NK-92 treated with Interleukin-12 subunit alpha and Interleukin-12 subunit beta, amount 100 ng/mL, for 24 hours (cell line): ENCODE results near the gene GATA2.

ENCODE experiments used
- DNase-seq: peaks from one replicate; lab custom pipeline; 2025; lab: John Stamatoyannopoulos, UW

Gene GATA2

DNA sequence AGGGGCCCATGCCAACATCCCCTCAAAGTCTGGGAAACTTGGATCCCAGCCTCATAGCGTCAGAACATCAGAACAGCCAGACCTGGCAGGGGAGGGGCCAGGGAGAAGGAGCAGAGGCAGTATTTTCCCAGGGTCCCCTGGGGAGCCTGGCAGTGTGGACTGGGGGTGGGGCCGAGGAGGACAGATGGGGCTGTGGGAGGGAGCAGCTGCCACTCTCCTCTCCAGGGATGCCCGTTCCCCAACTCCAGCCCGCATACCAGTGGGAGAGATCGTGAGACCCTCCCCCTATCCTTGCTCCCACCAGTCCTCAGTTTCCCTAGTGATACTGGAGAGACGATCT, 19.9 kb downstream of the GATA2 start:
- DNase-seq: no peak

DNA sequence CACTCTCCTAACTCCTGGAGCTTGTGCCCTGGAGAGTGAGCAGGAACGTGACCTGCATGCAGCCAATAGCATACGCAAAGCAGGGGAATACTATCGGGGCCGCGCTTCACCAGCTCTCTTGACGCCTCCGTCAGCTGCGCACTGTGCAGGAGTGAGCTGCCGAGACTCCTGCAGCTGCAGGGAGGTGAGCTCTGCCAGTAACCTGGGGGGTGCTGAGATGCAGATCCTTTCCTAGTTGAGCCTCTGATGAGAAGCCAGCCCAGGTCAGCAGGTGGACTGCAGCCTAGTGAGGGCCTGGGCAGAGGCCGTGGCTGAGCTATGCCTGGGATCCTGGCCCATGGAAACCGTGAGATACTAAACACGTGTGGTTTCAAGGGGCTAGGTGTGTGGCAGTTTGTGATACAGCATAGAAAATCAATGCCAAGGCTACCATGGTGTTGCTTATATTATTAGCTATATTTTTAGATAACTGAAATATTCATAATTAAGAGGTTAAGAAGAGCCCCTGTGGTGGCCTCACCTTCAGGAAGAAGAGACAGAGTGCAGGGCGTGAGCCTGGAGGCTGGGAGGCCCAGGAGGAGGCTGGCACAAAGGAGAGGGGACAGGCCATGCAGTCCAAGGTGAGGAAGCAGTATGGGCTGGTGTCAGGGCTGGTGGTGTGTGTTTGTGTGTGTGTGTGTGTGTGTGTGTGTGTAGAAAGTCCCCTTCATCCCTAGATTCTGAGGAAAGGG, 20.4 kb downstream of the GATA2 start:
- DNase-seq: no peak

DNA sequence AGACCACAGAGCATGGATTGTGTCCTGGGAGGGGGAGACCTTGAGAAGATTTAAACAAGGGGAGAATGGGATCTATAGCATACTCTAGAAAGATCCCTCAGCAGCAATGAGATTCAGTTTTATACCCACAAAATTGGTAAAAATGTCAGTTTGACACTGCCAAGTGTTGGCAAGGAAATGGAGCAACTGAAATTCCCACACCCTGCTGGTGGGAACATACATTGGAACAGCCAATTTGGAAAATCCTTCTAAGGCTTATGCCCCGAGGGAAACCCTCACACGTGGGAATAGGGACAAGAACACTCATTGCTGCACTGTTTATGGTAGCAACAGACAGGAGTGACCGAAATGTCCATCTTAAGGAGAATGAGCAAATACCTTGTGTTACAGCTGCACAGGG, 21.3 kb downstream of the GATA2 start:
- DNase-seq: no peak

DNA sequence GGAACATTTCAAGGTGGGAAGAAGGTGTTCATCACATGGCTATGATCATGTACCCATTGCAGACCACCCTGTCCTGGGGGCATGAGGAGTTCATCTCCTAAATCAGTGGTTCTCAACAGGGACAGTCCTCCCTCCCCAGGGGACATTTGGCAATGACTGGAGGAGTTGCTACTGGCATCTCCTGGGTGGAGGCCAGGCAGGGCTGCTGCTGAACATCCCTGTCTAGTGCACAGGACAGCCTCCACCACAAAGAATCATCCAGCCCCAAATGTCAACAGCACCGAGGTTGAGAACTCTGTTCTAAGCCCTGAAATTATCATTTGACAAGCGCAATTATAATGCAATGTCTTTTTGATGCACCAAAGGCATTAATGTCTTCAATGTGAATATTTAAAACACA, 21.9 kb downstream of the GATA2 start:
- no peak for DNase-seq

DNA sequence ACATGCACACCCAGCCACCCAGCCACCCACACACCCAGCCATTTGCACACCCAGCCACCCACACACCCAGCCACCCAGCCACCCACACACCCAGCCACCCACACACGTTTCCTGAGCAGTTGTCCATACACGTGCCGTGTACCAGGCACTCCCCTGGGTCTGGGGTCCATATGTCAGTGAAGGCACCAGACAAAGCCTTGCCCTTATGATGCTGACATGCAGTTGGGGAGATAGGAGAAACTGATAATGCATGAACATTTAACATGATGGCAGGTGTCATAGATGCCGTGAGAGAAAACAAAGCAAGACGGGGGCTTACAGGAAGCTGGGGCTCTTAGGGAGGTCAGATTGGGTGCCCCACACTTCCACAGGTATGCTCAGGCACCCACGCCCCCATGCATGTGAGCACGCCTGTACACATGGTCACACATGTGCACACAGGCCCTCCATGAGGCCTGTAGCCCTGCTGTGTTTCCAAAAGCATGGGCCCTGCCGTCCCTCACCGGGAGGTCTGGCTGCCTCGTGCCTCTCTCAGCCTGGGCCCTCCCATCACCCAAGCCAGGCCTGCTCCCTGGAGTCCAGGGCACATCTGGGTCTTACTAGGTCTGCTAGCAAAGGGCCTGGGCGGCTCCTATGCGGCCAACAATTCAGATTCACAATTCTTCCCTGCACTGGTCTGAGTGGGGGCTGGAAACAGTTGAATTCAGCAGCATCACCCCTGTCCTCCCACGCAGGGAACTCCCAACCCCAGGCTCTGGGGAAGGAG, 22.7 kb downstream of the GATA2 start:
- no peak for DNase-seq

DNA sequence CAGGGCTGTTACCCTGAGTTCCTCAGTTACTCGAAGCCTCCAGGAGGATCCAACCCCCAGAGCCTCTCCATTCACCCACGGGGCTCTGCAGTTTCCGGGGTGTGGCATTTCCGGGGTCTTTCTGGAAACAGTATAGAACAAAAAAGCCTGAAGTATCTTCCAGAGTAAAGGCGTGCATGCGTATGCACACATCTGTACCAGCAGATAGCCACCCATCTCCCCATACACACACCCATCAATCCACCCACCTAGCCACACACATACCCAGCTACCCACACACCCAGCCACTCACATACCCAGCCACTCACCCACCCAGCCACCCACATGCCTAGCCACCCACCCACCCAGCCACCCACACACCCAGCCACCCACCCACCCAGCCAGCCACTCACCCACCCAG, 23.4 kb downstream of the GATA2 start:
- DNase-seq: no peak

DNA sequence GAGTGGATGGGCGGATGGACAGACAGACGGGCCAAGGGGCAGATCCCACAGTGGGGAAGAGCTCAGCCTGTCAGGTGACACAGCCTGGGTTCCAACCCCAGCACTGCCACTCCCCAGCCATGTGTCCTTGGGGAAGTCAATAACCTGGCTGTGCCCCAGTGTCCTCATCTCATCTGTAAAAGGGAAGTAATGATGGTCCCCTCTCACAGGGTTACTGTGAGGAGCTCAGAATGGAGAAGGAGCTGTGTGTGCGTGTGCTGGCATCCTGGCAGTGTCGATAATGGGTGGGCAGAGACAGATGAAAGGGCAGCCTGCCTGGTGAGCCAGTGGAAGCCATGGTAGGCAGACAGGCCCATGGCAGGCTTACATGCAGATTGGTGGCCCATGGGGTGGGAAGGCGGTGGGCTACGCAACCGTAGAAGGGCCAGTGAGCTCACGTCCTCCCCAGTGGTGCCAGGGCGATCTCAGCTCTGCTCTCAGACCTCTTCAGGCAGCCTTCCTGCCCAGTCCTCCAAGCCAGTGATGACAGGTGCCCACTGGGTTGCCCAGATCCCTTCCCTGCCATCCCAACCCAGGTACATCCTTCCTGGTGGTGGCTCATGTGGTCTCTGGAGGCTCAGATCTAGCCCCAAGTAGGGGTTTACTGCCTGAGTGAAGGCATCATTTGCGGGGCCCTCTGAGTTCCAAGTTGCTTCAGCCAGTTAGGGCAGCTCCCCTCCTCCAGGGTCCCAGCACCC, 24.0 kb downstream of the GATA2 start:
- DNase-seq: no peak

DNA sequence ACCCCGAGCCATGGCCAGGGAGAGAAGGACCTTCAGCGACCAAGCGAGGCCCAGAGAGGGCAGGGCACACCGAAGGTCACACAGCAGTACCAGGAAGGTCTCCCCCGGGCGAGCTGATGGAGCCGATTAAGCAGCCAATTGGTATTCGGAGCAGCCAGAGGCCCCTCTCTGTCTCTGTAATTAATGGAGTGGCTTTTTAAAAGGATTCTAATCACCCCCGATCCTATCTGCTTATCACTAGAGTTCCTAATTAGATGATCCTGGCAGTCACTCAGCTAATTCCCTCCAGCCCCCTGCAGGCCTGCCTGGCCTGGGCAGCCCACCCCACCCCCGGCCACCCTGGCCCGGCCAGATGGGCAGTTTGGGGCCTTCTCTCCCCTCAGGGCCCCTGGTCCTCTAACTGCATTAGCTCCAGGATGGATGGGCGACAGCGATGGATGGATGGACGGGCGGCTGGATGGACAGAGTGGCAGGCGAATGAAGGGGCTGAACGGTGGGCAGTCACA, 24.7 kb downstream of the GATA2 start:
- DNase-seq: no peak

DNA sequence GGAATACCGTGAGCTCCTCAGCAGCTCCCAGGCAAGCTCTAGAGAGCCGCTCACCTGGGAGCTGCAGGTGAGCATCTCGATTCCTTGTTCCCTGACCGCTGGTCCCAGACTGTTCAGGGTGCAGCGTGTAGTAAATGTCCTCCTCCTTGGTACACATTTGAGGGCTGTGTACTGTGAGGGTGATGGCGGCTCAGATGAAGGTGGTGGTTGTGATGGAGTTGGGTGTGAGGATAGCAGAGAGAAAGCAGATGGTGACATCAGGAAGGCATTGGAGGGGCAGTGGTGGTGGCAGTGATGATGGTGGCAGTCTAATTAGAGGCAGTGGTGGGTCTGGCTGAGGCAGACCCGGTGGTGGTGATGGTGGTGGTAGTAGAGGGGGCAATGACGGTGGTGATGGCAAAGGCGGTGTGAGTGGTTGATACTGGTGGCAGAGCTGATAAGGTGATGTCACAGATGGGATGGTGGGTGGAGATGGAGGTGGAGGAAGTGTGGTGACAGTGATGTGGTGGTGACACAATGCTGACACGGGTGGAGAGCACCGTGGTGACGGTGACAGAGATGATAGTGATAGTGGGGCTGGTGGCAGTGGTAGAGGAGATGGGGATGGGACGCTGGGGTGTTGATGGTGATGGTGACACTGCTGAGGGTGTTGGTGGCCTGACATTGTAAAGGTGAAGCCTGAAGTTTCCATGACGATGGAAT, 26.0 kb downstream of the GATA2 start, which contains the start of gene DNAJB8:
Gene DNAJB8 (minus strand): TSS at position 51 of the 702 bp plus-strand sequence. CDS start 3,645 bp downstream, outside the sequence.
- DNase-seq: peak; percentile 30

DNA sequence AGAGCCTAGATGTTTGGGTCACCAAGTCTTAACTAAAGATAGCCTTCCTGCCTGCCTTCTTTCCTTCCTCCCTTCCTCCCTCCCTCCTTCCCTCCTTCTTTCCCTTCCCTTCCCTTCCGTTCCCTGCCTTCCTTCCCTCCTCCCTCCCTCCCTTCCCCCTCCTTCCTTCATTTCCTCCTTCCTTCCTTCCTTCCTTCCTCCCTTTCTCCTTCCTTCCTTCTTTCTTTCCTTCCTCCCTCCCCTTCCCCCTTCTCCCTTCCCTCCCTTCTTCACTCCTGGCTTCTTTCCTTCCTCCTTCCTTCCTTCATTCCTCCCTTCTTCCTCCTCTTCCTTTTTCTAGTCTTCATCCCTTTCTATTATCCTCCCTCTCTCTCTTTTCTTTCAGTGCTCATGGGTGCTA, 28.3 kb downstream of the GATA2 start:
- no peak for DNase-seq

DNA sequence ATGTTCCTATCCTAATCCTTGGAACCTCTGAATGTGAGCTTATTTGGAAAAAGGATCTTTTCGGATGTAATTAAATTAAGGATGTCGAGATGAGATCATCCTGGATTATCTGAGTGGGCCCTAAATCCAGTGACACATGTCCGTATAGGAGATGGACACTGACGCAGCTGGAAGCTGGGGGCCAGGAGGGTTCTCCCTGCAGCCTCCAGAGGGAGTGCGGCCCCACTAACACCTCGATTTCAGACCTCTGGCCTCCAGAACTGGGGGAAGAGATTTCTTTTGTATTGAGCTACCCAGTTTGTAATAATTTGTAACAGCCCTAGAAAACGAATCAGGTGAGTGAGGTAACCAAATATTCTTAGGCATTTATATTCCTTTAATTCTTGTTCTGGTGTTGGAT, 28.8 kb downstream of the GATA2 start:
- DNase-seq: no peak

DNA sequence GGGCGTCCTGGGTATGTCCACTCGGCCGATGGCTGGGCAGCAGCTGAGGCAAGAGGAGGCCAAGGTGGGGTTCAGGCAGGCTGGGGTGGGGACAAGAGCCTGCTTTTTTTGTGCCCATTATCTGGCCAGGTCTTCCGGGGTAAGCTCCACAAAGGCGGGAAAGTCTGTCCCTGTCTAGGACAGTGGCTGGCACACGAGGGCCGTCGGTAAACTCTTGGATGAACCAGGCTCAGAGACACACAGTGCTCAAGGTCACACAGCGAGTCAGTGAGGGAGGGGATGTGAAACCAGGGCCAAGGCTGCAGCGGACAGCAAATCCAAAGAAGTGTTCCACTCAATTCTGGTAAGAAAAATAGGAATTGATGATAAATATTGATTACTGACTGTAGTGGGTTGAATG, 29.2 kb downstream of the GATA2 start:
- DNase-seq: no peak

DNA sequence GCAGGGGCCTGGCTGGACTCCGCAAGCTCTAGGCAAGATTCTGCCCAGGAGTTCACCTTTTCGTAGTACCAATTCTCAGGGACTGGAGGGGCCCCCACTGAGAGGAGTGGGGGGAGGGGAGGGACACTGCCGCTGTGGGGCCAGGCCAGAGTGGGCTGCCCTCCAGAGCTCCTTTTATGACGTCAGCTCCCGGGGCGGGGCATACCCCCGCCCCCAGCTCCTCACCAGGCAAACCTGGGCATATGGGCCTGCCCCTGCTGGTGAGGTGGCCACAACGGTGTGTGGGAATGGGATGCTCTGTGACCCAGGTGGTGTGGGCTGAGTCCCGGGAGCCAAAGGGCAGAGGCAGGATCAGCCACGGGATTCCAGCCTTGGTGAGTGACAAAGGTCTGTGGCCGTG, 29.6 kb downstream of the GATA2 start:
- no peak for DNase-seq

DNA sequence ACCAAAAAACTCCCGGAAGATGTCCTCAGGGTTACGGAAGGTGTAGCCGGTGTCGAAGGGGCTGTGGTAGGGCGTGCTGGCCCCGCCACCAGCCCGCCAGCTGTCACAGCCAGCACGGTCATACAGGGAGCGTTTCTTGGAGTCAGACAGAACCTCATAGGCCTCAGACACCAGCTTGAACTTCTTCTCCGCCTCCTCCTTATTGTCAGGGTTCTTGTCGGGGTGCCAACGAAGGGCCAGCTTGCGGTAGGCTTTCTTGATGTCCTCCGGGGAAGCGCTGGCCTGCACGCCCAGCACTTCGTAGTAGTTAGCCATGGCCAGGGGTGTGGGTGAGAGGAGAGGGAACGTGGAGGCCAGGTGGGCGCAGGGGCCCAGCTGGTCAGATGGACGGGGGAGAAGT, 30.1 kb downstream of the GATA2 start:
- no peak for DNase-seq

DNA sequence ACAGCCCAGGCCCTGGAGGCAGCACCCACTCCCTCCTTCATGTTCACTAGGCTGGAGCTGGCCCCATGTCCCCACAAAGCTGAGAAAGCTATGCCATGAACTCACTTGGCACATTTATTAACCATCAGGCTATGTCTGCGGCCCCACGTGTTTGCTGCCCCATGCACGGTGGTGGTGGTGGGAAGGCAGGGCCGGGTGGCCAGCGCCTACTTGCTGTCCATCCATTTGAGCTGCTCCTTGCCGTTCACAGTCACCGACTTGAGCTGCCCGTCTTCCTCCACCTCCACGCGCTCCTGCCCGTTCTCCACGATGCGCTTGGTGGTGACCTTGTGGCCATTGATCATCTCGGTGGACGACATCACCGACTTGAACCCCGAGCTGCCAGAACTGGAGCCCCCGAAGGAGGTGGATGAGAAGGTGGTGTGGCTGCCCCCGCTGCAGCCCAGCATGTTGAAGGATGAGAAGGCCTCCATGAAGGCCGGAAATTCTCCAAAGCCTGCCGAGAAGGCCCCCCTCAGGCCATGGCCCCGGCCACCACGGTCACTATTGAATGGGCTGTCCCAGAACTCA, 30.6 kb downstream of the GATA2 start:
- no peak for DNase-seq

DNA sequence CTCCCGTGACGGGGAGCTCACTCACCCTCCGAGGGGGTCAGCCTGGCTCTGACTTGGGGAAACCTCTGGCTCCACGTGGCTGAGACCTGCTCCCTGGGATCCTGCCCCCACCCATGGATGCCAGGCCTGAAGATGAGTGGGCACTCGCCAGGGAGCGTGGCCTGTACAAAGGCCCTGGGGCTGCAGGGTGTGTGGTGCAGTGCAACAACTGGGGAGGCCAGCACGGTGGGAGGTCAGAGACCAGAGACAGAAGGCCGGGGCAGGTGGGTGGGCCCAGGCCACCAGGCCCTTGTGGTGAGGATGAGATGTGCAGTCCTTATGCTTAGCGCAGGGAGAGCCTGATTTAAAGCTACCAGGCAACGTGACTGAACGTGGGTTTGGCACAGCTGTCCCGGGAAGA, 31.3 kb downstream of the GATA2 start:
- no peak for DNase-seq

DNA sequence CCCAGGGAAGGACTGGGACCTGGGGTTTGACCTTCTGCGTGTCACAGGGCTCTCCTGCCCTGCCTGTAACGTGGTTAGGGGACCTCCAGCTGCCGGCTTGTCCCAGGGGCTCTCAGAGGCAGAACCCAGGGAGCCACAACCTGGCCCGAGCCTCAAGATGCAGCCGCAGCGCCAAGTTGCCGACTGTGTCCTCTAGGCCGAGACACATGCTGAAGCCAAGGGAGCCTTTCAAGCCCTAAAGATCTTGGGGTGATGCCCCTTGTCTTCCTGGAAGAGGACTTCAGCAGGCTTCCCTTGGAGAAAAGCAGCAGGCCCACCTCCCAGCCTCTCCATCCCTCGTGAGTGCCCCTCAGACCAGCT, 33.6 kb downstream of the GATA2 start:
- DNase-seq: no peak

DNA sequence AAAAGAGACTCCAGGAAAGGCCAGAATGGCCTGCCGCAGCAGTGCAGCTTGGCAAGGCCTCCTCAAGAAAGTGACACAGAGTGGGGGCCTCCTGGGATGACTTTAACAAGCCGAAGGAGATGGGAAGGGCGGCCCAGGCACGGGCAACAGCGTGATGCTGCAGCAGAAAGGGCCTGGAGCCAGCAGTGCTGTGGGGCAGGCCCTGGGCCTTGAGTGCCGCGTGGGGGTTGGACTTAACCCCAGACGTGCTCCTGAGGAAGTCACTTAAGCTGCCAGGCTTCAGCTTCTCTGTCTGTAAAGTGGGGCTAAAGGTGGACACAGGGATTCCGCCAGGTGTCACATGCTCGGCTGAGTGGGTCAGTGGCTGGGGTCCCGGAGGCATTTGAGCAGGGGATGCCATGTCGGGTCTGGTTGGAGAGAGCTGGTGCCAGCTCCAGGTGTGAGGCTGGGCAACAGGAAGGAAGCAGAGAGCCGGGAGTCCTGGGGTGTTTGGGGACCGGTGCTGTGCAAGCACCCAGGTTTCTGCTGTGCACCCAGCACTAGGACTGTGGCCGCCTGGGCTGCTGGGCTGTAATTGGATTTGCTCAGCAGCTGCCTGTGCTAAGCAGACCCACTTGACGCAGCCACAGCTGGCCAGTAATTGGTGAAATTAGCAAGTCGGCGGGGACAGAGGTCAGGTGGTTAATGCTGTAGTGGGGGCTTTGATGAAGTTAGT, 34.1 kb downstream of the GATA2 start:
- DNase-seq: no peak

DNA sequence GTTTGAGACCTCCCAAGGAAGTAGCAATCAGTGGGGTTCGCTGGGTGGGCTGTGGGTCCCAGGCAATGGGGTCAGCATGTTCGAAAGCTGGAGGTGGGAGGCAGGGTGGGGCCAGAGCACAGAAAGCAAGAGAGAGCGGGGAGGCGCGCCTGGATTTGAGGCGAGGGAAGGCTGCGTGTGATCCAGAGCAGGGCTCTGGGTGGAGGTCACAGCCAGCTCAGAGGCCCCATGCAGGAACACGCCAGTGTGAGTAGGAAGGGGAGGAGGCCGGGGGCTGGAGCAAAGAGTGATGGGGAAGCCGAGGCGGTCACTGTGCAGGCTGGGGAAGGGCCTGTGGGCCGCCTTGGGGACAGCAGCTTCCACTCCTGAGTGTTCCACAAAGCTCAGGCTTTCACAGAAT, 35.1 kb downstream of the GATA2 start:
- DNase-seq: no peak

DNA sequence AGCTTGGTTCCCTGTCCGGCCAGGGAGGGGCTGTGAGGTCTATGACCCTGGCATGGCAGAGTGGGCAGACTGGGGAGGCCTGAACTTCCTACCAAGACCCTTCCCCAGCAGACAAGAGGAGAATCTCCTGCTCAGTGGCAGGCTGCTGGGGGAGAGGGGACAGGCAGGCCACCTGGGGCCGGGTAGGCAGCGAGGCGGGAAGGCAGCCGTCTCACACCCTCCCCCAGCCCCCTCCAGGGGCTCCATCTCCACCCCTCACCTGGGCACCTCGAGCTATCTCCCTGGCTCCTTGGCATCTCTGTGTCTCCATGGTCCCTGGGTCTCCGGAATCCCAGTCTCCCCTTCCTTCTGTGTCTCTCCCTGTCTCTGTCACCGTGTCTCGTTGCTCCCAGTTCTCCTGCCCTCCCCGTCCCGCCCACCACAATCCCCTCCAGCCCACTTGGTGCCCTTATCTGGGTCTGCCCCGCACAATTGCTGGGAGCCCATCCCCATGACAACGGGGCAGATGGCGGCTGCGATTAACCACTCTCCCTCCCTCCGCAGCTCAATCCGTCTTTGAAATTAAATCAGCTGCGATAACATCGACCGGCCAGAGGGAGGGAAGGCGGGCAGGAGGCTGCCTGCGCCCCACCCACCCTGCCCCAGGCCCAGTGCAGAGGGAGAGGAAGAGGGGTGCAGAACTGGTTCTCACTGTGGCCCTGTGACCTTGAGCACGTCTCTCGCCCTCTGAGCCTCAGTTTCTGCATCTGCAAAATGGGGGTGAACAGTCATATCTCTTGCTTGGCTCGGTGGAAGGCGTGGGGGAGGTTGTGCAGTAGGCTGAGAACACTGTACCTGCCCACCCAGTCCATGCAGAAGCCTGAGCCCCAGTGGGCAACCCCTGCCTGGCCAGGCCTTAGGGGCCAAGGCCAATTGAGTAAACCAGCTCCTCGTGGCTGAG, 36.0 kb downstream of the GATA2 start:
- DNase-seq: no peak
